Peyer's patch (tissue), 4 donors: ENCODE data around the gene TNFRSF8.

Experiments used
- CTCF ChIP-seq, 6 experiments: fragments of 450-650 bp in 4 of 6; fragments of 200-600 bp in 2 of 6; sonication (generic) in 1 of 6; IDR thresholded peaks; one replicate each; pipeline ENCODE4 v1.5.1; 2017 to 2019; ENCODE audit warnings: antibody characterized with exemption in 6 of 6, mild to moderate bottlenecking in 3 of 6, moderate library complexity in 1 of 6
- POLR2A ChIP-seq, 2 donors: fragments of 450-650 bp; IDR thresholded peaks; one replicate each; pipeline ENCODE4 v1.5.1; 2017; ENCODE audit warnings: antibody characterized with exemption in 2 of 2, mild to moderate bottlenecking in 2 of 2, moderate library complexity in 2 of 2

GRCh38 chr1:12051361-12051760, 11.7 kb upstream of the TNFRSF8 start:
- TF ChIP-seq POLR2A (IDR thresholded peaks at IDR 0.05) (no peak), CTCF (IDR thresholded peaks at IDR 0.05) (no peak)
